Measurements from ENCODE around the gene SLAMF8.

The SLAMF8 gene

GRCh38 chr1:159873530-159874143 lies 47.0 kb downstream of the SLAMF8 start:
- DNase-seq = no peak

- DNase-seq = no peak
Observed at GRCh38 chr1:159877695-159878444, 51.2 kb downstream of the SLAMF8 start.

DNA sequence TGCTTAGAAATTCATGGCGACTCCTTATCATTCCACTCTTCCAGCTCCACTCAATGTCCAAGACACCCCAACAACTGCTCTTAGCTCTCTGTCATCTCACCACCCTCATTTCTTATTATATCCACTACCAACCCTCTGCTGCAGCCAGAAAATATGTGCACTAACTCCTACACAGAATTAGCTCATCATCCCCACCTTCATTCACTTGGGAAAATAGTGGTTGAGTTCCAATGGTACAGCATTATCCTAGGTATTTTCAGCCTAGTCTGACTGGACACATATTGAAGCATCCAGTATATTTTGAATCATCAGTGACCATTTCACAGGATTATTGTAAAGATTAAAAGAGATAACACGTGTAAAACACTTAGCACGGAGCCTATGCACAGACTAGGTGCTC lies 52.5 kb downstream of the SLAMF8 start:
- no peak for DNase-seq

DNA sequence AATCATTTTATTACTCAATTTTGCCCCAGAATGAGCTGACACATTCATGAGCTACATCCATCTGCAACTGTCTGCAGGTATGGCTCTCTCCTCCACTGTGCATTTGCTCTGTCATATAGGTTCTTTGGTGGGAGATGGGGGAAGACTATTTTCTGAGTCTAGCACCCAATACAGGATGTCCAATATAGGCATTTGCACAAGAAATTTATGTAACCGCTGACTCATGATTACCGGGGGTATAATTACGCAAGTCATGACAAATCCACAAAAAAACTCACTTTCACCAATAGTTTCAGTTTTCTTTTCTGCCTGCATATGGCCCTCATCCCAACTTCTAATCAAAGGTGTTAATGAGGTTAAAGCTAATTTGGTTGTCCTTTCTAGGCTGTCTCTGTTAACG lies 53.3 kb downstream of the SLAMF8 start:
- DNase-seq = no peak

- DNase-seq = no peak
Observed at GRCh38 chr1:159880430-159880829, 53.8 kb downstream of the SLAMF8 start.

- DNase-seq = peak; percentile 33 to 34
Observed at GRCh38 chr1:159881622-159882526, 55.2 kb downstream of the SLAMF8 start.

DNA sequence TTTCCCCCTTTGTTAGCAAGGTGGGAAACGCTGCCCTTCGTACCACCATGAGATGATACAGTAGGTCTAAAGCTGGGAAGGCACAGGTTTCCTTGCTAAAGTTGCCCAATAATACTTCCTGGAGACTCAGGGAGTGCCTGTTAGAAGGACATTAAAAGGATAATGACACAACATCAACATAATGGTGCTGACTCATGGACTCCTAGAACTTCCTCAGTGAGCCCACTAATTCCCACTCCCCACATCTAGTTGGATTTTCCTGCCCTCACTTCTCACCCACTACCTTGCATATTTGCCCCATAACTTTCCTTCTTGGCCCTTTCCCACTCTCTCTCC lies 55.8 kb downstream of the SLAMF8 start:
- no peak for DNase-seq

DNA sequence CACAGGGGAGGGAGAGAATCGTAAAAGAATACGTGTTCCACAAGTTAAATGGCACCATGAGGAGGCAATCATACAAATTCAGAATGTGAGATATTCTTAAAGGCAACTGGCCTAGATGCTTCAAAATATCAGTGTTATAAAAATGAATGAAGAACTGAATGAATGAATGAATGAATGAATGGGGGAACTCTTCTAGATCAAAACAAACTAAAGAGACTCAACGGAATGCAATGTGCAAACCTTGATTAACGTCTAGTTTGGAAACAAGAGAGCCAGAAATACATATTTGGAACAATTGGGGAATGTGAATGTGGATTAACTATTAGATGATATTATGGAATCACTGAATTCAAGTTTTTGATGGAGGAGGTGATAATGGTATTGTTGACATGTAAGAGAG lies 56.5 kb downstream of the SLAMF8 start:
- no peak for DNase-seq

DNA sequence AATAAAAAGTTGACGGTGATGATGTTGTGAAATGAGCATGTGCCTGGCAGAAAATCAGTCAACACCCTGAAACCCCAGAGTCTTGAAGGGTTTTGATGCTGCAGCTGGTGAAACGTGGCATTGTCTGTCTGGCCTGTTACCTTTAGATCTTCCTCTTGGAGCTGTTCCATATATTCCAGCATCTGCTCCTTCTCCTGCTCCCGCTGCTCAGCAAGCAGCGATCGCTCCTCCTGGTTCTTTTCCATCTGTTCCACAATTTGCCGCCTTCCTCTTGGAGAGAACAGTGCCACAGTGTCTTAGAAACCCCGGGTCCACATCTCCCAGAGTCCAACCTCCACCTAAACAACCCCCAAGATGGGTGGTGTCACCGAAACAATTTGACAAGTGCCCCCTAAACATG lies 57.6 kb downstream of the SLAMF8 start:
- DNase-seq = no peak

Data from stimulated activated CD4-positive, alpha-beta T cell treated with anti-CD3 and anti-CD28 coated beads, Interleukin-2, amount 100 ng/mL, for 24 hours (primary cell).